ENCODE data around the gene ZBBX. TPM values are rescaled to one million over a fixed set of nuclear protein-coding genes. Genes with fewer than 3 reads are reported as not detected.

Gene ZBBX
- total RNA-seq, 1 experiment from 2014 or later = not detected

DNA sequence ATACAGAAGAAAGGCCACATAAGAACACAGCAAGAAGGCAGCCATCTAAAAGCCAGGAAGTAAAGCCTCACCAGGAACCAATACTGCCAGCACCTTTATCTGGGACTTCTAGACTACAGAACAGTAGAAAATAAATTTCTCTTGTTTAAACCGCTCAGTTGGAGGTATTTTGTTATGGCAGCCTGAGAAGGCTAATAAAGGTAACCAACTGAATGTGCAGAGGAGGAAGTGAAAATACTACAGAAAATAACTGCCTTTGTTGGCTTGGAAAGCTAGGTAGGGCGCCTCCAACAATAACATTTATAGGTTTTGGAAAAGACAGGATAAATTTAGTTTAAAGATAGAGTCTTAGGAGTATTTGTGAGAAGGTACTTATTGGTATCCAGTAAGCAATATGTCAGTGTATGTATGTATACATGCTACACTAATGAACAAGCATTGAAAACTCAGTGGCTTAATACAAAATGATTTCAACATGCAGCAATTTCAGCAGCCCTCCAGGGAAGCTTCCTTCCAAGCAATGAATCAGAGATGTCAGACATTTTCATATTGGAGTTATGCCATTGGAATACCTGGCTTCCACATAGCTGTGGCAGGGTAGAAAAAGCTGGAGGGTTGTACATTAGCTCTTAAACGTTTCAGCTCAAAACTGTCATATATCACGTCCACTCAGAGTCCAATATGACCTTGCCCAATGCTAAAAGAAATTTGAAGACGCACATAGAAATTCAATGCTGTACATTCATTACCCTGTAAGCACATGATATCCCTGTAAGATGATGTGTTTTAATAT, 48.9 kb downstream of the ZBBX start:
- H3K9me3 ChIP-seq = no peaks in the 10 kb centered on the region
- no peaks in the 10 kb centered on the region for H3K36me3 ChIP-seq
- H3K27me3 ChIP-seq = no peaks in the 10 kb centered on the region
- no peak overlapping the region for H3K4me3 ChIP-seq
- DNase-seq = no peak

DNA sequence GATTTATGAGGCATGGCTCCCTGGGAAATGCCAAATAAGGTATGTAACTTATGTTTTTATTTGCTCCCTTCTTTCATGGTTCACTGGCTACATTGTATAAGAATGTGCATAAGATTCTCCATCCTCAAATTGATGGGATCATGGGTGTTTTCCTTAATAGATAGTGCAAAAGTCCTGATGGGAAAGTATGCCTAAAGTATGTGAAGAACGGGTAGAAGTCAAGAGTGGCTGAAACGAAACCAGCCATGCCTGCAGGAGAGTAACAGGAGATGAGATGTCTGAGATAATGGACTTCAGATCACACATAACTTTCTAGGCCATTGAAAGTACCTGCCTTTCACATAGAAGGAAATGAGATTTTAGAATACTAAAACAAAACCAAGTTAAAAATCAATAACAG, 56.5 kb downstream of the ZBBX start:
- Histone ChIP-seq H3K4me3 (no peak overlapping the region), H3K9me3 (no peaks in the 10 kb centered on the region), H3K36me3 (no peaks in the 10 kb centered on the region), H3K27me3 (no peaks in the 10 kb centered on the region)
- DNase-seq = no peak

DNA sequence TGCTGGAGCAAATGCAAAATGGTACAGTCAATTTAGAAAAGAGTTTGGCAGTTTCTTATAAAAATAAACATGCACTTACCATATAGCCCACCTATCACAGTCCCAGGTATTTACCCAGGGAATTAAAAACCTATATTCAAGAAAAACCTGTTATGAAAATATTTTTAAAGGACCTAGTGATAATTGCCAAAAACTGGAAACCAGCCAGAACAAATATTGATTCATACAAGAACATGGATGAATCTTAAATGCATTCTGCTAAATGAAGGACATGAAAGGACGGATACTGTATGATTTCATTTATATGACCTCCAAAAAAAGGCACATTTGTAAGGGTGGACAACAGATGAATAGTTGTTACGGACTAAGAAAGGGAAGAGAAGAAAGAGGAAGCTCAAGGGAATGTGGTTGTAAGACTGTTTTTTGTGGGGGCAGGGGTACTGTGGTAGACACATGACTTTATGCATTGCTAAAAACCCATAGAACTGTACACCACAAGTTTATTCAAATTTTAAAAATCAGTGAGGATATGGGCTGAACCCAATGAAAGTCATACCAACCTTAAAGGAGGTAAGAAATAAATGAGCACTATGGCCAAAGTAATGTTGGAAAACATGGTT, 61.0 kb downstream of the ZBBX start:
- Histone ChIP-seq H3K36me3 (no peaks in the 10 kb centered on the region), H3K4me3 (no peak overlapping the region), H3K9me3 (no peaks in the 10 kb centered on the region), H3K27me3 (no peaks in the 10 kb centered on the region)
- DNase-seq = no peak

DNA sequence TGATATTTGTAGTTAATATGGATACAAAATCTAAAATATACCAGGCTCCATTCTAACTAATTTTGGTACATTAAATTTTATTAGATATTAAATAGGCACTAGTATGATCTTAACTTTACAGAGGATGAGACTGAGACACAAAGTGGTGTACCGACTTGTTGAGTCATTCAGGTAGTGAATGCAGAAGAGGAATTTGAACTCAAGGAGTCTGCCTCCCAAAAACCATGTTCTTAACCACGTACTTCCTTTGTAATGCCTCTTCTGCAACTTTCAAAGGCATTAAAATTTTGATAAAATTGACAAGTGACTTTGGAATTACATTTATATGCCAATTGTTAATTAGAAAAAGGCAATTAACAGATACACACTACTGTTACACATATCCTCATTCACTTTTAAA, 61.8 kb downstream of the ZBBX start:
- Histone ChIP-seq H3K9me3 (no peaks in the 10 kb centered on the region), H3K4me3 (no peak overlapping the region), H3K27me3 (no peaks in the 10 kb centered on the region), H3K36me3 (no peaks in the 10 kb centered on the region)
- DNase-seq = no peak

DNA sequence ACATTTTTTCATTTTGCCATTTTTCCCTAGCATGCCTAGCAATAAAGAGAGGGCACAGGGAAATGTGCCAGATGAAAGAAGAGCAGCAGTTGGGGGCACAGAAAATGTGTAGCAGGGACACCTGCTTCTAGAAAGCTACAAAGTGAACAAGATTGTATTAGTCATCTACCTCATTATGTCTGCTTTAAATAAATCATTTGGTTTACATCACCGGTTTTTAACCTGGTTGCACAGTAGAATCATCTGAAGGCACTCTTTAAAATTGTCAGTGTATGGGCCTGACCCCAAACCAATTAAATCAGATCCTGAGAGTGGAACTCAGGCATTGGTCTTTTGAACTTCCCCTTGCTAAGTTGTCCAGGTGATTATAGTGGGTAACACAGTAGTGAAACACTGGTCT, 73.8 kb downstream of the ZBBX start:
- no peak for DNase-seq
- no peaks in the 10 kb centered on the region for H3K9me3 ChIP-seq
- no peaks in the 10 kb centered on the region for H3K27me3 ChIP-seq
- no peaks in the 10 kb centered on the region for H3K36me3 ChIP-seq
- no peak overlapping the region for H3K4me3 ChIP-seq

DNA sequence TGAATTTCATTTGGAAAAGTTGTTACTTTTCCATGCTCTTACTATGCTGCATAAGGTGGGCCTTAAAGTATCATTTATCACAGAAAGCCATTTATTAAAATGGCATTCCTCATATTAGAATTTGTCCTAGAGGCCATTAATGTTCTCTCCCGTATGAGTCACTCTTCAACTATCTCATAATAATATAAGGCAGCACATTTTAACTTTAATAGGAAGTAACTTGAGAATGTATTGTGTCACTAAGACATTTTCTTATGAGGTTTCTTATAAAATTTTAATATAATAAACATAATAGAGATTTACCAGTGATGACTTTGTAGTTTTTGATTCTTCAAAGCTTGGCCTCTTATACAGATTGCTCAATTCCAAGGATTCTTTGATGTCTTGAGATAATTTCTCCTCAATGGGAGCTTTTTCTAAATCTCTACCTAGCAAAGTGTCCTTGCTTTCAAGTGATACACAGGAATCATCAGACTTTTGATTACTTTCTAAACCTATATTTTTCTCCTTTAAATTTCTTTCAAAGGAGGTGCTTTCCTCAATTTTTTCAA, 74.7 kb downstream of the ZBBX start:
- no peak overlapping the region for H3K4me3 ChIP-seq
- H3K36me3 ChIP-seq = no peaks in the 10 kb centered on the region
- no peaks in the 10 kb centered on the region for H3K27me3 ChIP-seq
- no peak for DNase-seq
- no peaks in the 10 kb centered on the region for H3K9me3 ChIP-seq

DNA sequence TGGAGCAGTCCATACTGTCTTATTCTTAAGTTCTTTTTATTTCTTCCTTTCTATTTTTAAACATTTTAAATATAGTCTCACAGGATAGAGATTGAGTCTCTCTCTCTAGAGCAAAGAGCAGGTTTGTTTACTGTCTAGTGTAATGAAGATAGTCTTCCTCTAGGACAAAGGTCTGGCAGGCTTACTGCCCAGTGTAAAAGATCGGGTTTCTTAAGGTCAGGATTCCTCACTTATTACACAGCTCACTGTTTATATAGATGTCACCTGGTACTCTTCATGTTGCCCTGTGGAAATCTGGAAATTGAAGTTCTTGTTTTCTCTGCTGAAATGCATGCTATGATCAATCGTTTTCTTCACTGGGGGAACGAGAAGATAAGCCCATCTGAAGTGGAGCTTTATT, 76.0 kb downstream of the ZBBX start:
- DNase-seq = no peak
- no peaks in the 10 kb centered on the region for H3K27me3 ChIP-seq
- no peaks in the 10 kb centered on the region for H3K36me3 ChIP-seq
- no peaks in the 10 kb centered on the region for H3K9me3 ChIP-seq
- H3K4me3 ChIP-seq = no peak overlapping the region

DNA sequence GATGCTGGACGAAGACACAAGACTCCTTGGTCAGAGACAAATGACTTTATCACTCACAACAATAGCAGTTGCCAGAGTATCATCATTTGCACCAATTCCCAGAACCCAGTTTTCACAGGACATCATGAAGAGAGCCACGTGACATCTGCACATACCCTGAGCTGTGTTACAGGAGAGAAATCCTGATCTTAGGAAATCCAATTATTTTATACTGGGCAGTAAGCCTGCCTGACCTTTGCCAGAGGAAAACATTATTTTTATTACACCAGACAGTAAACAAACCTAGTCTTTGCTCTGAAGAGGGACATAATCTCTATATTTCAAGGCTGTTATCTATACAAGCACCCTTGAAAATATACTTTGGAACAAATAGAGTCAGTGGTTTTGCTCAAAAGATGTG, 77.4 kb downstream of the ZBBX start:
- no peak for DNase-seq
- H3K4me3 ChIP-seq = no peak overlapping the region
- no peaks in the 10 kb centered on the region for H3K9me3 ChIP-seq
- no peaks in the 10 kb centered on the region for H3K36me3 ChIP-seq
- no peaks in the 10 kb centered on the region for H3K27me3 ChIP-seq

DNA sequence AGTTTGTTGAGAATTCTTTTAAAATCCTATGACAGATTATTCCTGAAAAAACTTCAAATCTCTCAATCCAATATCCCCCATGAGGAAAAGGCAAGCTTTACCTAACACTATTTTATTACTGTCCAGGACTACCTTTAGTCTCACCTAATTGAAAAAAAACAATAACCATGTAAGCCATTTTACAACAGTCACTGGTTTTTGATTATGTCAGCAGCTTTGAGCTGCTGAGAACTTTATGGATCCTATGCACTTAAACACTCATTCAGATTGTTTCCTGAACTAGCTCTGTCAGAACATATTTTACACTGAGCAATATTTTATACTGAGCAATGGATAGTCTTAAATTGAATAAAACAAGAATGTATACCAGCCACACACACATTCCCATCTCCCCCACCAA, 79.9 kb downstream of the ZBBX start:
- no peak for DNase-seq
- Histone ChIP-seq H3K36me3 (no peaks in the 10 kb centered on the region), H3K9me3 (no peaks in the 10 kb centered on the region), H3K4me3 (no peak overlapping the region), H3K27me3 (no peaks in the 10 kb centered on the region)

DNA sequence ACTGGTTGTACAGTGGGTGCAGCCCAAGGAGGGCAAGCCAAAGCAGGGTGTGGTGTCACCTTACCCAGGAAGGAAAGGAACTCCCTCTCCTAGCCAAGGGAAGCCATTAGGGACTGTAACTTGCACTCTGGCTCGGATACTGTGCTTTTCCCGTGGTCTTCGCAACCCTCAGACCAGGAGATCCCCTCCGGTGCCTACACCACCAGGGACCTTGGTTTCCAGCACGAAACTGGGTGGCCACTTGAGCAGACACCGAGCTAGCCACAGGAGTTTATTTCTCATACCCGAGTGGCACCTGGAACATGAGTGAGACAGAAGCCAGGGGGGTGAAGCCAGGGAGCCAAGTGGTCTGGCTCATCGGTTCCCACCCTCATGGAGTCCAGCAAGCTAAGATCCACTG, 90.7 kb downstream of the ZBBX start:
- H3K9me3 ChIP-seq = no peaks in the 10 kb centered on the region
- H3K4me3 ChIP-seq = no peak overlapping the region
- no peaks in the 10 kb centered on the region for H3K36me3 ChIP-seq
- DNase-seq = no peak
- H3K27me3 ChIP-seq = no peaks in the 10 kb centered on the region

DNA sequence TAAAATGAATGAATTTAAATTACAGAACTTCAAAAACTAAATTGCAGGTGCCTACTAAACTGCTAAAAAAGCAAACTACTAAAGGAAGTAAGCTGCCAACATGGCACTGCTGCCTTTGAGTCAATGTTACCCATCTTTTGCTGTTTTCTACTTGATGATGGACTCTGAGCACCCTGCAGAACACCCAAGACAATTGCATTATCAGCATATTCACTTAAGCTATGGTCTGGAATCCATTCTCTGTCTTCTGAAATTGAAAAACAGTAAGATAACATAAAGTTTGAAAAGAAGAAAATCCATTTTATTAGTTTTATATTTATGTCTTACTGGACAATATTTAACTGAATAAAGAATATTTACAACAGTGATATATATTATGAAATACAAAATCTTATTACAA, 91.4 kb downstream of the ZBBX start:
- Histone ChIP-seq H3K9me3 (no peaks in the 10 kb centered on the region), H3K4me3 (no peak overlapping the region), H3K36me3 (no peaks in the 10 kb centered on the region), H3K27me3 (no peaks in the 10 kb centered on the region)
- no peak for DNase-seq

DNA sequence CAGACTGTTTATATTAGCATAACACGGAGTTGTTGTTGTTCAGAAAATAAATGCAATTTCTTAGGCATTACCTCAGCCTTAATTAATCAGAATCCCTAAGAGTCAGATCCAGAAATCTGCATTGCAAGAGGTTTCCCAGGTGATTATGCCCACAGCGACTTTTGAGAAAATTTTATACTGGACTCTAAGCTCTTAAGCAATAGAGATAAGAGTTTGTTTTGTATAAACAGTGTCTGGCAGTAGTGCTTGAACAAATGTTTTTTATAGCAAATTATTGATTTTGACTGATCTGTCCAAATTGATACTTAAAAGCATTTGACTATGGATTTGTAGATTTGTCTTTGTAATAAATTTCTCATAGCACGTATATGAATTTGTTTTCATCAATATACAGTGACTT, 92.8 kb downstream of the ZBBX start:
- no peaks in the 10 kb centered on the region for H3K9me3 ChIP-seq
- no peak for DNase-seq
- no peak overlapping the region for H3K4me3 ChIP-seq
- H3K36me3 ChIP-seq = no peaks in the 10 kb centered on the region
- no peaks in the 10 kb centered on the region for H3K27me3 ChIP-seq

DNA sequence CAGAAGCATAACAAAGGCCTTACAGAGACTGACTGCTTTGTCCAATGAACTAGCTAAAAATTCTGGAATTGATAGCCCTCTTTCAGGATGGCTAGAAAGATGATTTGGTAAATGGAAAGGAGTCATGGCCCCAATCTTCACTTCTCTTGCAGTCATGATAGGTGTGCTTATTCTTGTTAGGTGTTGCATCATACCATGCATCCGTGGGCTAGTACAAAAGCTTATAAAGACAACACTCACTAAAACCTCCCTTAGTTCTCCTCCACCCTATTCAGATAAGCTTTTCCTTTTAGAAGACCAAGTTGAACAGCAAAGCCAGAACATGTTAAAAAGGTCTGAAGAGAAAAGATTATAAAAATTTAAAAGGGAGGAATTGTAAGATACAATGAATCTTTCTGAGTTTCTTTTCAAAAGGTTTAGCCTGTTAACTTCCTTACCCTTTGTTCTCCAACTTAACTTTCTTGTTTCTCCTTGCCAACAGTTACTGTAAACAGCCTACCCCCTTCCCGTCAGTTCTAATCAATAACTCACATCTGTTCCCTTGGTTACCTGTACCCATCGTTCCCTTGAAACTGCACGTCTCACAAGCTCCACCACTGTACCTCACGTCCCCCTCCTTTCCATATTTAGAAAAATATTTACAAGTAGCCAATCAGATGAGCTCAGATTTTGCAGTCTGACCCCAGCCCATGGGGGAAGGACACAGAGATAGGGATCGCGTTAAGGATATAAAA, 105.8 kb downstream of the ZBBX start:
- no peak for DNase-seq
- Histone ChIP-seq H3K36me3 (no peaks in the 10 kb centered on the region), H3K27me3 (no peaks in the 10 kb centered on the region), H3K4me3 (no peak overlapping the region), H3K9me3 (no peaks in the 10 kb centered on the region)

DNA sequence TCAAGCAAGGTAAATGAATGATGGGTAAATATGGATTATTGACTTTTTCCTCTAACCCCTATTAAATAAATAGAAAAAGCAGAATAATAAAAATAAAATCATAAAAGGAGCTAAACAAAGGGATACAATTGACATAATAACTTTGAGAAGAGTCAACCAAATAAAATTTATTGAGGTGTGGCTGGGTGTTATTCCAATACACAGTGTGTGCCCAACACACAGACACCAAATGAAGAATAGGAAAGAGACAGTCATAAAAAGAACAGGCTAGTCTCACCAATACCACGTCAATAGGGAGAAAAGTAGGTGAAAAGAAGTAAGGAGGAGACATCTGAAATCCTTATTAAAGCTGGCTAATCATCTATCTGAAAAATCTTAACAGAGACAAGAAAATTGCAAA, 127.1 kb downstream of the ZBBX start:
- Histone ChIP-seq H3K9me3 (no peaks in the 10 kb centered on the region), H3K36me3 (no peaks in the 10 kb centered on the region)
- no peak for DNase-seq

DNA sequence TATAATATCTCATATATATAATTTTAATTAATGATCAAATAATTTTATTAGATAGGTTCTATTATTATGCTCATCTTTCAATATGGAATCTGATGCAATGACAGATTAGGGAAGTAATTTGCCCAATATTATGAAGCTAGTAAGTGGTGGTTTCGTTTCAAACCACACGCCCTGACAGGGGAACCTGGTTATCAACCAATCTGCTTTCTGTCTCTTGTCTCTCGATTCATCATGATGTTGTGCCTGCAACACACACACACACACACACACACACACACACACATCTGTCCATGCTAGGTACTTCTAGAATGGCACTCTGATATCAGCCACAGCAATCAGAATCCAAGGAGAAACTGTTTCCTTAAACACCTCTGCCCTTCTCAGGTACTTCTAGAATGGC, 128.4 kb downstream of the ZBBX start:
- Histone ChIP-seq H3K4me3 (no peak overlapping the region), H3K27me3 (no peaks in the 10 kb centered on the region; the same call in 1 of the 2 replicates), H3K36me3 (no peaks in the 10 kb centered on the region), H3K9me3 (no peaks in the 10 kb centered on the region)
- no peak for DNase-seq

More for the DNA sequence above, 127.1 kb downstream of the ZBBX start:
- Histone ChIP-seq H3K4me3 (no peak overlapping the region), H3K27me3 (no peaks in the 10 kb centered on the region; the same call in 1 of the 2 replicates)

DNA sequence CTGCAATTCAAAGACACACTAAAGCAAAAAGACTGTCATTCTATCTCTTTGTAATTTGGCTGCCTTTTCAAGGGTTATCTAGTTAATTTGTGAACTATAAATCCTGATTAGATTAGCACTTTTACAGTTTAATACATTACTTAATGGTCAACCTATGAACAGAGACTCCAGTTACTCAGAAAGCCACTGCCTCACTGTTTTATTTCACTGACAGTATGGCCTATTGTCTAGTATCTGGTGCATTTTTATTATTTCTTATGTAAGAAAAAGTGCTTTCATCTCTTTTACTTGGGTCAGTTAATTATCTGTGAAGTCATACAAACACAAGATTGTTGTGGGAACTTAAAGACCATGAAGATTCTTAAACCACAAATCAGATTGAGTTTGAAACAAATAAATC, 133.8 kb downstream of the ZBBX start:
- Histone ChIP-seq H3K4me3 (no peak overlapping the region), H3K27me3 (no peaks in the 10 kb centered on the region), H3K36me3 (no peaks in the 10 kb centered on the region), H3K9me3 (no peaks in the 10 kb centered on the region)
- DNase-seq = no peak

DNA sequence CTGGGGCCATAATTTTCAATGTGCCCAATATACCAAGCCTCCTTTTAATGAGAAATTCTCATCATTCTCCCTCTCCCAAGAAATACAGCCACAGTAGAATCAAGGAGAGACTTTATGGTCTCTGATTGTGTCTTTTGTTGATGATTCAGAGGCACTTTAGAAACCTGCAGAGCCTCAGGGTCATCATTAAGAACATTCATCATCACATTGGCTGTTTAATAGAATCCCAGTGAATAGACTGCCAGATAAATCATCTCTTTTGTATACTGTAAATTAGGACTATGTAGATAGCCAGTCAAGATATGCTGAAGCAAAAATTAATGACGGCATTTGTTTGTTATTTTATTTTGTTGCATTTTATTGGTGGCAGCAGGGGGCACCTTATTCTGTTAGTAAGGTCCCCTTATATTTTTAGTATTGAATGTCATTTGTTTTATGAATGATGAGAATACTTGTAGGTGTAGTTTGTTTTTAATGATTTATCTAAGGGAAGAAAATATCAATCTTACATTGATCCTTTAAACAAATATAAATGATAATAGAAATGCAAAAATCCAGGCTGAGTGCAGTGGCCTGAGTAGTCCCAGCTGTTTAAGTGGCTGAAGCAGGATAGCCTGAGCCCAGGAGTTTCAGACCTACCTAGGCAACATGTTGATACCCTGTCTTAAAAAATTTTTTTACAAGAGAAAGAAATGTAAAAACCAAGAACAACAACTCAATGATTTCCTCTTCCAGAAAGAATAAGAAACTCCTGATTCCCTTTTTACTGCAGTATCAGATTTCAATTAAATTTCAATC, 138.8 kb downstream of the ZBBX start:
- H3K36me3 ChIP-seq = no peaks in the 10 kb centered on the region
- H3K27me3 ChIP-seq = no peaks in the 10 kb centered on the region
- DNase-seq = no peak
- no peak overlapping the region for H3K4me3 ChIP-seq
- no peaks in the 10 kb centered on the region for H3K9me3 ChIP-seq

Data from MG63 (cell line).